ENCODE data around the gene DDOST.
"Not testable (repeated sequence)": the region's sequence is repeated elsewhere in the genome, so short reads cannot be mapped to it uniquely, and the experiment has no call there.

The DDOST gene

GRCh38 chr1:20626524-20626923, 34.6 kb downstream of the DDOST start:
- no peak overlapping the region for H3K4me3 ChIP-seq (ENCODE audit: low read depth, low read length)

- H3K4me3 ChIP-seq (ENCODE audit: low read depth, low read length), result no peak overlapping the region
These were observed 35.1 kb downstream of the DDOST start for GRCh38 chr1:20626098-20626427.

DNA sequence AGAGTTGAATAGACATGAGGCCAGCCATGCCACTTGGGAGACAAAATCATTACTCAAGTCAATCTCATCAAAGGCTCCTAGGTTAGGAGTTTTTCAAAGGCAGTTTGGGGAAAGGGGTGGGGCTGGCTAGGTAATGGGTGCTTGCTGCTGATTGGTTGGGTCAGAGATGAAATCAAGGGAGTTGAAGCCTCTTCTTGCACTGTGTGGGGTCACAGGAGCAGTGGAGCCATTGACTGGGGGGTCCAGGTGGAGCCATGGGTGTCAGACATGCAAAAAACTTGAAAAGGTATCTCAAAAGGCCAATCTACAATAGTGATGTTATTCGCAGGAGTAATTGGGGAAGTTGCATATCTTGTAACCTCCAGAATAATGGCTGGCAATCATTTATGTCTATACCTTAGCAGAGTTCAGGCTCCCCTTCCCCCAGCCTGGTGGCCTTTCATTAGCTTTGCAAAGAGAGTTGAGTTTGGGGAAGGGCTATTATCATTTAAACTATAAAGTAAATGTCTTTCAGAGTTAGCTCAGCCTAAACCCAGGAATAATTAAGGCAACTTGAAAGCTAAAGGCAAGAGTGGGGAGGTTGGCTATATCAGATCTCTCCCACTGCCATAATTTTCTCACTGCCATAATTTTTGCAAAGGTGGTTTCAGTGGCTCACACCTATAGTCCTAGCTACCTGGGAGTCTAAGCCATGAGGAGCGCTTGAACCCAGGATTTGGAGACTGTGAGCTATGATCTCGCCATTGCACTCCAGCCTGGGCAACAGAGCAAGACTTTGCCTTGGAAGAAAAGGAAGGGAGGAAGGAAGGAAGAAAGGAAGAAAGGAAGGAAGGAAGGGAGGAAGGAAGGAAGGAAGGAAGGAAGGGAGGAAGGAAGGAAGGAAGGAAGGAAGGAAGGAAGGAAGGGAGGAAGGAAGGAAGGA, 35.7 kb downstream of the DDOST start:
- H3K4me3 ChIP-seq (ENCODE audit: low read depth, low read length), result no peak overlapping the region

- H3K4me3 ChIP-seq (ENCODE audit: low read depth, low read length), result no peak overlapping the region
These were observed 36.5 kb downstream of the DDOST start for GRCh38 chr1:20624709-20625108.

DNA sequence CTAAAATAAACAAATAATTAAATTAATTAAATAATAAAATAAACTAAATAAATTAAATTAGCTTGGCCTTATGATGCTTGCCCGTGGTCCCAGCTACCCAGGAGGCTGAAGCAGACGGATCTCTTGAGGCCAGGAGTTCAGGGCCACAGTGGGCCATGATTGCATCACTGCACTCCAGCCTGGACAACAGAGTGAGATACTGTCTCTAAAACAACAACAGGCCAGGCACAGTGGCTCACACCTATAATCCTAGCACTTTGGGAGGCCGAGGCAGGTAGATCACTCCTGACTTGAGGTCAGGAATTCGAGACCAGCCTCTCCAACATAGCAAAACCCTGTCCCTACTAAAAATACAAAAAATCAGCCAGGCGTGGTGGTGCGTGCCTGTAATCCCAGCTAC, 40.2 kb downstream of the DDOST start:
- H3K4me3 ChIP-seq (ENCODE audit: low read depth, low read length), result no peak overlapping the region

GRCh38 chr1:20619999-20620398, 41.2 kb downstream of the DDOST start:
- no peak overlapping the region for H3K4me3 ChIP-seq (ENCODE audit: low read depth, low read length)

DNA sequence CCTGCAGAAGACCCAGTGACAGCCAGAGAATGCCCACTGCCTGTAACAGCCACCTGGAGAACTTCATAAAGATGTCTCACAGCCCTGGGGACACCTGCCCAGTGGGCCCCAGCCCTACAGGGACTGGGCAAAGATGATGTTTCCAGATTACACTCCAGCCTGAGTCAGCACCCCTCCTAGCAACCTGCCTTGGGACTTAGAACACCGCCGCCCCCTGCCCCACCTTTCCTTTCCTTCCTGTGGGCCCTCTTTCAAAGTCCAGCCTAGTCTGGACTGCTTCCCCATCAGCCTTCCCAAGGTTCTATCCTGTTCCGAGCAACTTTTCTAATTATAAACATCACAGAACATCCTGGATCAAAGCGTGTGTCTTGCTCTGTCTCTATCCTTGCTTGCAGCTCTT, 42.6 kb downstream of the DDOST start:
- H3K4me3 ChIP-seq (ENCODE audit: low read depth, low read length), result no peak overlapping the region

DNA sequence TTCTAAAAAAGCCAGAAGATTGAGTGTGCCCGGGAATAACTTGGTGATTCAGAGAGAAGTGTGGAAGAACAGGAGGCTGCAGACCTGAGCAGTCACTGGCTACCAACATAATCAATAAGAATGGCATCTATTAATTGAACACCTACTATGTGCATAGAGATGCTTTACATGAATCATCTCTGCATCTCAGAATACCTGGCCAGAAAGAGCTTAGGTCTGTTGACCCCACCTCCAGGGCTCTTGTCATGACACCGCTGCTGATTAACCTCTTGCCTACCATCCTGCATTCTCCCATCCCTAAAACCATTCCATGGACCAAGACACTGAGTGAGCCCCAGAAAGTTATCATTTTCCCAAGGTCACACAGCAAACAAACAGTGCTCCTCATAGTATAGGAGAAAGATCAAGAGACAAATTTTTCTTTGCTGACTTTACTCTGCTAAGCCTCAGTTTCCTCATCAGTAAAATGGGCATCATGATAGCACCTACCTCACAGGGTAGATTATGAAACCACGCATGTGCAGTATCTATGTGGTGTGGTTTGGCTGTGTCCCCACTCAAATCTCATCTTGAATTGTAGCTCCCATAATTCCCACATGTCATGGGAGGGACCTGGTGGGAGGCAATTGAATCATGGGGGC, 44.2 kb downstream of the DDOST start:
- no peak overlapping the region for H3K4me3 ChIP-seq (ENCODE audit: low read depth, low read length)

GRCh38 chr1:20615946-20616846, 45.0 kb downstream of the DDOST start:
- no peak overlapping the region for H3K4me3 ChIP-seq (ENCODE audit: low read depth, low read length)

- no peak overlapping the region for H3K4me3 ChIP-seq (ENCODE audit: low read depth, low read length)
These were observed 47.0 kb downstream of the DDOST start for GRCh38 chr1:20614131-20614579.

- H3K4me3 ChIP-seq (ENCODE audit: low read depth, low read length), result no peak overlapping the region
These were observed 48.9 kb downstream of the DDOST start for GRCh38 chr1:20612221-20612746.

DNA sequence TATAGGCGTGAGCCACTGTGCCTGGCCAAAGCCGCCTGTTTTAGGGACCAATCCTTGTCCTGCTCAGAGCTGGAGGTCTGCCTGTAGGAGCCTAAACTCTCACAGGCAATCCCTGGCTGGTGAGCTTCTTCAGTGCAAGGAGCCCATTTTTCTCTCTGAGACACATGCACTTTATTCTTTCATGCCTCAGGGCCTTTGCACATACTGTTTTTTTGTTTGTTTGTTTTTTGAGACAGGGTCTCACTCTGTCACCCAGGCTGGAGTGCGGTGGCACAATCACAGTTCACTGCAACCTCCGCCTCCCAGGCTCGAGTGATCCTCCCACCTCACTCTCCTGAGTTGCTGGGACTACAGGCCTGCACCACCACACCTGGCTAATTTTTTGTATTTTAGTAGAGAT, 49.5 kb downstream of the DDOST start:
- H3K4me3 ChIP-seq (ENCODE audit: low read depth, low read length), result no peak overlapping the region

GRCh38 chr1:20610970-20611369, 50.2 kb downstream of the DDOST start:
- no peak overlapping the region for H3K4me3 ChIP-seq (ENCODE audit: low read depth, low read length)

GRCh38 chr1:20609541-20609940, 51.6 kb downstream of the DDOST start:
- H3K4me3 ChIP-seq (ENCODE audit: low read depth, low read length), result no peak overlapping the region

DNA sequence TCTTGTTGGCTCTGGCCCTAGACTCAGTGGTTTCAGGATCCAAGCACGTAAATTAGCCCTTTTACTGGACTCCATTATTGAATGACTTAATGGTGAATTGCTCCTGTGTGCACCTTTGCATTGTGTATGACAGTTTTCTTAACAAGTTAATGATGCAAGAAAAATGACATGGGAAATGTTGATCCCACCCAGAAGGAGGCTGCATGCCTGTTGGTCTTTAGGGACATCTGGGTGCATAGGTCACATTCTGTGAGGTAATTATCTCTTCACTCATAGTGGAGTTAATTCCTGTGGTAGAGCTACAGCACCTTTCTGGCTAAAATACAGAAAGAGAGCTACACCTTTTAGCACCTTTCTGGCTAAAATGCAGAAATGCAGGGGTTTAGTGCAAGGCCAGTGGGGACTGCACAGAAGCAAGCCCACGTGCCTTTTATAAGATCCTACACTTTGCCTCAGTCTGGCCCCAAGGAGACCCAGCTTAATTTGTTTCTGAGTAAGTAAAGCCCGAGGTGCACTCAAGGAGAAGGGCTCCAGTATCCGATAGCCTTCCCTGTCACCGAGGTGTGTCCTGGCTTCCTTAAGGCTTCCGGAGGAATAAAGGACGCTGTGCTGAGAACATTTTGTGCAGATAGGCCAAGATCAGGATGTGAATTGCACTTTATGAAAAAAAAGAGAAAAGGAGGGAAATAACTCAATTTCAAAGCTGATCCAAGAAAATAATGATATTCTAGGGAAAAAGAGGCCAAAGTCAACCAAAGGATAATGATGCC, 54.2 kb downstream of the DDOST start:
- H3K4me3 ChIP-seq (ENCODE audit: low read depth, low read length), result not testable (repeated sequence)

GRCh38 chr1:20604678-20605077, 56.5 kb downstream of the DDOST start:
- H3K4me3 ChIP-seq (ENCODE audit: low read depth, low read length), result no peak overlapping the region

DNA sequence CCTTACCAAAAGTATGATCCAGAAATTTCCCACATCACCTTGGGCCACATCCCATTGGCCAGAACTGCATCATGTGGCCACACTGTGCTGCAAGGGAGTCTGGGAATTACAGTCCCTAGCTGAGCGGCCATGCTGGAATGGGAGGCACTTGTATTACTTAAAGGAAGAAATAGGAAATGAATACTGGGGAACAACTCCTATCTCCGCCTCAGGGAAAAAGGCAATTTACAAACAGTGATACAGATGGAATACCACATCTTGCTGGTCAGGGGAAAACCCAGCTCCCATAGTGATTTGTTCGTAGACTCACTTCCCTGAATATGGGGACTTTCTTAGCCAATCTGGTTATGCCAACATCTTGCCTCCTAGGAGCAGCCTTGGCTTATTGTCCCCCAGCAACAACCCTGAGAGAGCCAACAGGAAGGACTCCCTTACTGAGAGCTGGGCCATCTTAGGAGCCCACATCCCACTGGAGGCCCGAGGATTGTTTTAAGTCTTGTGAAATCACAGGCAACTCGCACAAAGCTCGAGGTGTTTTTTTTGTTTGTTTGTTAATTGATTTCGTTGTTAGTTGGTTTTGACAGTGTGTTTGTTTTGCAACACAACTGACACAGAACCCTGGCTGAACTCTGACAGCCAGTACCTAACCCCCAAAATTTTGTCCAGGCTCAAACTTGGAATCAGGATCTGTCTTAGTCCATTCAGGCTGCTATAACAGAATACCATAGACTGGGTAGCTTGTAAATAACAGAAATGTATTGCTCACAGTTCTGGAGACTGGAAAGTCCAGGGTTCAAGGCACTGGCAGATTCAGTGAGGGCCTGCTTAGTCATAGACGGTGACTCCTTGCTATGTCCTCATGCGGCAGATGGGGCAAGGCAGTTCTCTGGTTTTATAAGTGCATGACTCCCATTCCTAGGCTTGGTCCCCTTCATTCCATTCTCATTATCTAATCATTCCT, 57.4 kb downstream of the DDOST start:
- no peak overlapping the region for H3K4me3 ChIP-seq (ENCODE audit: low read depth, low read length)

DNA sequence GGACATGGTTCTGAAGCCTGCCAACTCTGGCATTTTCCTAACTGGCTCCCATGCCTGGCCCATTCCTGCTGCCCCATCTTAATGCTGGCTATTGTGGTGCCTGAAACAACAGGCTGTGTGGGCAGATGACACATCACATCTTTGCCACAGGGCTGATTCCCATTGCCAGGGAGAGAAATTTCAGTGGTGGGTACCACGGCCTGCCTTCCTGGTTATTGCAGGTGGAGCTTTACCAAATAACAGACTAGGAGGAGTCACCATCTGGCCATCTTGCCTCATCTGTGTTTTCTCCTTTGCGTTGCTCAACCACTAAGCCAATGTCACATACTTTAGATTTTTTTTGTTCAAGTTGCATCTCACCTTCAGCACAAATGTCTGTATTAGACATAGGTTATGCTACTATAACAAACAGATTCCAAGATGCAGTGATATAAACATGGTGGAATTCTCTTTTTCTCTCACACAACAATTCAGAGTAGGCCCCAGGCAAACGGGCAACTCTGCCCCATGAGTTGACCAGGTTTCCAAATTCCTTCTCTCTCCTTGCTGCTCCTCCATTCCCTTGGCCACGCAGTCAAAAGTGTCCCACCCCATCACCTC, 58.2 kb downstream of the DDOST start:
- H3K4me3 ChIP-seq (ENCODE audit: low read depth, low read length), result no peak overlapping the region
